ENCODE data around the gene FAM53B.

GRCh38 chr10:124589491-124590041, 154.6 kb downstream of the FAM53B start:
- TF ChIP-seq EZH2phosphoT487 (IDR thresholded peaks at IDR 0.05; ENCODE audit: low read length): no peak
- no peak for TF ChIP-seq CTCF (IDR thresholded peaks at IDR 0.05; ENCODE audit: low read length)
- no peak for TF ChIP-seq EZH2 (optimal IDR thresholded peaks at IDR 0.05; ENCODE audit: low read depth, low read length)

All from MM.1S (cell line).